ENCODE measurements around the gene GPSM3. TPM values are rescaled to one million over a fixed set of nuclear protein-coding genes. Genes with fewer than 3 reads are reported as not detected.
A peak's percentile ranks its signal among the peaks of the same experiment; 100 is the strongest.

Gene GPSM3
- total RNA-seq, 1 experiment from 2014 or later, result 10.0 TPM

DNA sequence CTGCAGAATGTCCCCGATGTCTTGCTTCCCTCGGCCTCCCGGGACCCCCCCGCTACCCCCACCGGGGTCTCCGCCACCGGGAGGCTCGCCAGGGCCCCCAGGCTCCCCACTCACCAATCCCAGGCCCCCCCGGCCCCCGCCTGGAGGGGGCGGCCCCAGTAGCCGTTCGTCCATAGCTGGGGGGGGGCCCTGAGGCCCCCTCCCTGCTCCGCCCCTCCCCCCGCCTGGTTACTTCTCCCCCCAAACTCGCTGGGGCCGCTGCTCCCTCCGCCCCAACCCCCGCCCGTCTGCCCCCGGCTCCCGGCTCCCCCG, 2.7 kb downstream of the GPSM3 start (continued):
- TF ChIP-seq NFYB (CRISPR knock-in tag; conservative IDR thresholded peaks at IDR 0.05; ENCODE audit: low read depth), result no peak
- no peak for TF ChIP-seq PRRX2 (CRISPR knock-in tag; IDR thresholded peaks at IDR 0.05)
- no peak for TF ChIP-seq SOX15 (CRISPR knock-in tag; IDR thresholded peaks at IDR 0.05)
- TF ChIP-seq, protein P1, sequence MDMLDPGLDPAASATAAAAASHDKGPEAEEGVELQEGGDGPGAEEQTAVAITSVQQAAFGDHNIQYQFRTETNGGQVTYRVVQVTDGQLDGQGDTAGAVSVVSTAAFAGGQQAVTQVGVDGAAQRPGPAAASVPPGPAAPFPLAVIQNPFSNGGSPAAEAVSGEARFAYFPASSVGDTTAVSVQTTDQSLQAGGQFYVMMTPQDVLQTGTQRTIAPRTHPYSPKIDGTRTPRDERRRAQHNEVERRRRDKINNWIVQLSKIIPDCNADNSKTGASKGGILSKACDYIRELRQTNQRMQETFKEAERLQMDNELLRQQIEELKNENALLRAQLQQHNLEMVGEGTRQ (CRISPR knock-in tag; IDR thresholded peaks at IDR 0.05), result no peak
- TF ChIP-seq, protein P2, sequence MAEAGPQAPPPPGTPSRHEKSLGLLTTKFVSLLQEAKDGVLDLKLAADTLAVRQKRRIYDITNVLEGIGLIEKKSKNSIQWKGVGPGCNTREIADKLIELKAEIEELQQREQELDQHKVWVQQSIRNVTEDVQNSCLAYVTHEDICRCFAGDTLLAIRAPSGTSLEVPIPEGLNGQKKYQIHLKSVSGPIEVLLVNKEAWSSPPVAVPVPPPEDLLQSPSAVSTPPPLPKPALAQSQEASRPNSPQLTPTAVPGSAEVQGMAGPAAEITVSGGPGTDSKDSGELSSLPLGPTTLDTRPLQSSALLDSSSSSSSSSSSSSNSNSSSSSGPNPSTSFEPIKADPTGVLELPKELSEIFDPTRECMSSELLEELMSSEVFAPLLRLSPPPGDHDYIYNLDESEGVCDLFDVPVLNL (CRISPR knock-in tag; IDR thresholded peaks at IDR 0.05; ENCODE audit: borderline replicate concordance, low read depth), result no peak
- TF ChIP-seq, protein P3, sequence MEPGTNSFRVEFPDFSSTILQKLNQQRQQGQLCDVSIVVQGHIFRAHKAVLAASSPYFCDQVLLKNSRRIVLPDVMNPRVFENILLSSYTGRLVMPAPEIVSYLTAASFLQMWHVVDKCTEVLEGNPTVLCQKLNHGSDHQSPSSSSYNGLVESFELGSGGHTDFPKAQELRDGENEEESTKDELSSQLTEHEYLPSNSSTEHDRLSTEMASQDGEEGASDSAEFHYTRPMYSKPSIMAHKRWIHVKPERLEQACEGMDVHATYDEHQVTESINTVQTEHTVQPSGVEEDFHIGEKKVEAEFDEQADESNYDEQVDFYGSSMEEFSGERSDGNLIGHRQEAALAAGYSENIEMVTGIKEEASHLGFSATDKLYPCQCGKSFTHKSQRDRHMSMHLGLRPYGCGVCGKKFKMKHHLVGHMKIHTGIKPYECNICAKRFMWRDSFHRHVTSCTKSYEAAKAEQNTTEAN (CRISPR knock-in tag; IDR thresholded peaks at IDR 0.05), result no peak
- TF ChIP-seq, protein P4, sequence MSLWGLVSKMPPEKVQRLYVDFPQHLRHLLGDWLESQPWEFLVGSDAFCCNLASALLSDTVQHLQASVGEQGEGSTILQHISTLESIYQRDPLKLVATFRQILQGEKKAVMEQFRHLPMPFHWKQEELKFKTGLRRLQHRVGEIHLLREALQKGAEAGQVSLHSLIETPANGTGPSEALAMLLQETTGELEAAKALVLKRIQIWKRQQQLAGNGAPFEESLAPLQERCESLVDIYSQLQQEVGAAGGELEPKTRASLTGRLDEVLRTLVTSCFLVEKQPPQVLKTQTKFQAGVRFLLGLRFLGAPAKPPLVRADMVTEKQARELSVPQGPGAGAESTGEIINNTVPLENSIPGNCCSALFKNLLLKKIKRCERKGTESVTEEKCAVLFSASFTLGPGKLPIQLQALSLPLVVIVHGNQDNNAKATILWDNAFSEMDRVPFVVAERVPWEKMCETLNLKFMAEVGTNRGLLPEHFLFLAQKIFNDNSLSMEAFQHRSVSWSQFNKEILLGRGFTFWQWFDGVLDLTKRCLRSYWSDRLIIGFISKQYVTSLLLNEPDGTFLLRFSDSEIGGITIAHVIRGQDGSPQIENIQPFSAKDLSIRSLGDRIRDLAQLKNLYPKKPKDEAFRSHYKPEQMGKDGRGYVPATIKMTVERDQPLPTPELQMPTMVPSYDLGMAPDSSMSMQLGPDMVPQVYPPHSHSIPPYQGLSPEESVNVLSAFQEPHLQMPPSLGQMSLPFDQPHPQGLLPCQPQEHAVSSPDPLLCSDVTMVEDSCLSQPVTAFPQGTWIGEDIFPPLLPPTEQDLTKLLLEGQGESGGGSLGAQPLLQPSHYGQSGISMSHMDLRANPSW (CRISPR knock-in tag; conservative IDR thresholded peaks at IDR 0.05; ENCODE audit: low read depth), result no peak
- TF ChIP-seq, protein P5, sequence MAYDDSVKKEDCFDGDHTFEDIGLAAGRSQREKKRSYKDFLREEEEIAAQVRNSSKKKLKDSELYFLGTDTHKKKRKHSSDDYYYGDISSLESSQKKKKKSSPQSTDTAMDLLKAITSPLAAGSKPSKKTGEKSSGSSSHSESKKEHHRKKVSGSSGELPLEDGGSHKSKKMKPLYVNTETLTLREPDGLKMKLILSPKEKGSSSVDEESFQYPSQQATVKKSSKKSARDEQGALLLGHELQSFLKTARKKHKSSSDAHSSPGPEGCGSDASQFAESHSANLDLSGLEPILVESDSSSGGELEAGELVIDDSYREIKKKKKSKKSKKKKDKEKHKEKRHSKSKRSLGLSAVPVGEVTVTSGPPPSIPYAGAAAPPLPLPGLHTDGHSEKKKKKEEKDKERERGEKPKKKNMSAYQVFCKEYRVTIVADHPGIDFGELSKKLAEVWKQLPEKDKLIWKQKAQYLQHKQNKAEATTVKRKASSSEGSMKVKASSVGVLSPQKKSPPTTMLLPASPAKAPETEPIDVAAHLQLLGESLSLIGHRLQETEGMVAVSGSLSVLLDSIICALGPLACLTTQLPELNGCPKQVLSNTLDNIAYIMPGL (CRISPR knock-in tag; IDR thresholded peaks at IDR 0.05), result no peak
- TF ChIP-seq, protein P6, sequence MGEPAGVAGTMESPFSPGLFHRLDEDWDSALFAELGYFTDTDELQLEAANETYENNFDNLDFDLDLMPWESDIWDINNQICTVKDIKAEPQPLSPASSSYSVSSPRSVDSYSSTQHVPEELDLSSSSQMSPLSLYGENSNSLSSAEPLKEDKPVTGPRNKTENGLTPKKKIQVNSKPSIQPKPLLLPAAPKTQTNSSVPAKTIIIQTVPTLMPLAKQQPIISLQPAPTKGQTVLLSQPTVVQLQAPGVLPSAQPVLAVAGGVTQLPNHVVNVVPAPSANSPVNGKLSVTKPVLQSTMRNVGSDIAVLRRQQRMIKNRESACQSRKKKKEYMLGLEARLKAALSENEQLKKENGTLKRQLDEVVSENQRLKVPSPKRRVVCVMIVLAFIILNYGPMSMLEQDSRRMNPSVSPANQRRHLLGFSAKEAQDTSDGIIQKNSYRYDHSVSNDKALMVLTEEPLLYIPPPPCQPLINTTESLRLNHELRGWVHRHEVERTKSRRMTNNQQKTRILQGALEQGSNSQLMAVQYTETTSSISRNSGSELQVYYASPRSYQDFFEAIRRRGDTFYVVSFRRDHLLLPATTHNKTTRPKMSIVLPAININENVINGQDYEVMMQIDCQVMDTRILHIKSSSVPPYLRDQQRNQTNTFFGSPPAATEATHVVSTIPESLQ (CRISPR knock-in tag; IDR thresholded peaks at IDR 0.05), result no peak
- TF ChIP-seq, protein P7, sequence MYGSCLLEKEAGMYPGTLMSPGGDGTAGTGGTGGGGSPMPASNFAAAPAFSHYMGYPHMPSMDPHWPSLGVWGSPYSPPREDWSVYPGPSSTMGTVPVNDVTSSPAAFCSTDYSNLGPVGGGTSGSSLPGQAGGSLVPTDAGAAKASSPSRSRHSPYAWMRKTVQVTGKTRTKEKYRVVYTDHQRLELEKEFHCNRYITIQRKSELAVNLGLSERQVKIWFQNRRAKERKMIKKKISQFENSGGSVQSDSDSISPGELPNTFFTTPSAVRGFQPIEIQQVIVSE (CRISPR knock-in tag; IDR thresholded peaks at IDR 0.05; ENCODE audit: borderline replicate concordance), result no peak

DNA sequence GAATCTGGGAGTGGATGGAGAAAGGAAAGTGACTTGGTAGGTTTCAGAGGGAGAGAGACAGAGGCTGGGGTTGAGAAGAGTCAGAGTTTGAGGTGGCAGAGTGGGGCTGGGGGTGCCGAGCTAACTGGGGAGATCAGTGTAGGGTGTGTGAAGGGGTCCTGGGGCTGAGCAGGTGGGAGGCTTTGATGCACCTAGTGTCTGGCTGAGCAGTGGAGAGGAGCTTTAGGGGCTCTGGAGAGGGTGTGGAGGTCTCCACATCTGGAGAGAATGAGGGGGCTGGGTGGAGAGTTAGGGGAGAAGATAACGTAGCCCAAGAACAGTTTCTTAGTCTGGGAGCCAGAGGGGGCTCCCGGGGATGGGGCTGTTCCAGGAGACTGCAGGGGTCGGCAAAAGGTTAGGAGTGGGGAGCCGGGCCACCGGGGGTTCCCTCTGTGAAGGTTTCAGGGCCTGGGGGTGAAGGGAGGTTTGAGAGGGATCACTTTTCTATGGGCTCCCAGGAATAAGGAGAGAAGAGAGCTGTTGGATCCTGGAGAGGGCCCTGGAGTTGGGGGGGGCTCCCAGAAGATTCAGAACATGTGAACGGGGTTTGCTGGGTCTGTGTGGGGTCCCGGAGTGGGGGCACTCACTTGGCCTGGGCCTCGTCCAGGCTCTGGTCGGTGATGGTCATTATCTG, 3.2 kb downstream of the GPSM3 start:
- Mint-ChIP-seq H3K36me3 (peaks cover 22% of the 10 kb centered on the region), H3K4me1 (peaks cover 54% of the 10 kb centered on the region), H3K9me3 (no peaks in the 10 kb centered on the region), H3K4me3 (peak overlapping the region; percentile 85), H3K27me3 (ENCODE audit: low read depth) (no peaks in the 10 kb centered on the region), H3K27ac (peak overlapping the region; percentile 88)
- ATAC-seq (no peak), DNase-seq (ENCODE audit: low spot score) (no peak)
- CTCF ChIA-PET, result interaction anchor here (1.1 to 1.2 kb wide), 2 partner anchors 10 to 12 kb away, joined by 3 to 4 read pairs; partner anchors contain the start of gene RNF5
- POLR2A ChIA-PET, result no interaction called here
- TF ChIP-seq, protein P8, sequence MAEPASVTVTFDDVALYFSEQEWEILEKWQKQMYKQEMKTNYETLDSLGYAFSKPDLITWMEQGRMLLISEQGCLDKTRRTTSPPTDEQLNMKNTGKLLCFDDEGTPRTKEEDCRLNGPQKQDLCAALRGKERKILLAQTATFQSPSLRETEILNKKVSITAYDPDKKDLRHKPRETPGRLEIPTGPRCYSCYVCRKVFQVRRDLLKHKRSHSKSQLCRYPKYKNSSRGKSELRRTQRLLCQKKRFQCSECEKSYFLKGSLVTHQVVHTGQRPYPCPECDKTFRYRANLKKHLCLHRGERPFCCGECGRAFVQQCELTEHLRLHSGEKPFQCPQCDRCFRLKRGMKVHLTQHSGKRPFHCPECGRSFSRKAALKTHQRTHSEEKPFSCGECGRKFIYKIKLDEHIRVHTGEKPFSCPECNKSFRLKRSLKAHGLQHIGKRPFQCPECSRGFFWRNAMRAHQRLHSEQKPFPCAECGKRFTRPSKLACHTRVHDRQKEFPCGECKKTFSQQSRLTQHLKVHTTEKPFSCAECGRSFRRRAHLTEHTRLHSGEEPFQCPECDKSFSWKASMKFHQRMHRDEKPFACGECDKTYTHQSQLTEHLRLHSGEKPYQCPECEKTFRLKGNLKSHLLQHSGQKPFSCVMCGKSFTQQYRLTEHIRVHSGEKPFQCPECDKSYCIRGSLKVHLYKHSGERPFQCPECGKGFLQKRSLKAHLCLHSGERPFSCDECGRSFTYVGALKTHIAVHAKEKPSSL (CRISPR knock-in tag; conservative IDR thresholded peaks at IDR 0.05), result no peak
- TF ChIP-seq ZNF317 (CRISPR knock-in tag; IDR thresholded peaks at IDR 0.05; ENCODE audit: borderline replicate concordance, low read depth), result no peak
- TF ChIP-seq TEAD4 (CRISPR knock-in tag; IDR thresholded peaks at IDR 0.05), result no peak
- TF ChIP-seq JUN (CRISPR knock-in tag; IDR thresholded peaks at IDR 0.05), result no peak
- TF ChIP-seq JAZF1 (CRISPR knock-in tag; IDR thresholded peaks at IDR 0.05), result no peak
- no peak for TF ChIP-seq MXD4 (CRISPR knock-in tag; IDR thresholded peaks at IDR 0.05; ENCODE audit: borderline replicate concordance)
- TF ChIP-seq GABPB1 (CRISPR knock-in tag; IDR thresholded peaks at IDR 0.05), result no peak
- TF ChIP-seq, protein P9, sequence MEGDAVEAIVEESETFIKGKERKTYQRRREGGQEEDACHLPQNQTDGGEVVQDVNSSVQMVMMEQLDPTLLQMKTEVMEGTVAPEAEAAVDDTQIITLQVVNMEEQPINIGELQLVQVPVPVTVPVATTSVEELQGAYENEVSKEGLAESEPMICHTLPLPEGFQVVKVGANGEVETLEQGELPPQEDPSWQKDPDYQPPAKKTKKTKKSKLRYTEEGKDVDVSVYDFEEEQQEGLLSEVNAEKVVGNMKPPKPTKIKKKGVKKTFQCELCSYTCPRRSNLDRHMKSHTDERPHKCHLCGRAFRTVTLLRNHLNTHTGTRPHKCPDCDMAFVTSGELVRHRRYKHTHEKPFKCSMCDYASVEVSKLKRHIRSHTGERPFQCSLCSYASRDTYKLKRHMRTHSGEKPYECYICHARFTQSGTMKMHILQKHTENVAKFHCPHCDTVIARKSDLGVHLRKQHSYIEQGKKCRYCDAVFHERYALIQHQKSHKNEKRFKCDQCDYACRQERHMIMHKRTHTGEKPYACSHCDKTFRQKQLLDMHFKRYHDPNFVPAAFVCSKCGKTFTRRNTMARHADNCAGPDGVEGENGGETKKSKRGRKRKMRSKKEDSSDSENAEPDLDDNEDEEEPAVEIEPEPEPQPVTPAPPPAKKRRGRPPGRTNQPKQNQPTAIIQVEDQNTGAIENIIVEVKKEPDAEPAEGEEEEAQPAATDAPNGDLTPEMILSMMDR (IDR thresholded peaks at IDR 0.05), result no peak
- no peak for TF ChIP-seq ELF4 (CRISPR knock-in tag; IDR thresholded peaks at IDR 0.05; ENCODE audit: low read depth)
- TF ChIP-seq SMAD4 (CRISPR knock-in tag; IDR thresholded peaks at IDR 0.05), result no peak
- TF ChIP-seq OVOL2 (CRISPR knock-in tag; IDR thresholded peaks at IDR 0.05; ENCODE audit: borderline replicate concordance), result no peak
